ENCODE measurements around the gene DOK6. TPM values are rescaled to one million over a fixed set of nuclear protein-coding genes. Genes with fewer than 3 reads are reported as not detected.

DOK6 gene
- total RNA-seq, 1 donor: 3.6 TPM

GRCh38 chr18:69567813-69568488 lies 167.3 kb downstream of the DOK6 start:
- Histone ChIP-seq H2AFZ (ENCODE audit: low read length) (no peak overlapping the region), H3K4me2 (ENCODE audit: insufficient read depth, low read length) (no peak overlapping the region), H3K4me3 (ENCODE audit: insufficient read depth, low read length) (no peak overlapping the region), H3K4me1 (ENCODE audit: insufficient read depth, low read length) (no peaks in the 10 kb centered on the region), H3K36me3 (ENCODE audit: insufficient read depth, low read length) (no peaks in the 10 kb centered on the region), H4K20me1 (ENCODE audit: insufficient read depth, low read length) (no peaks in the 10 kb centered on the region), H3K79me2 (ENCODE audit: insufficient read depth, low read length) (no peaks in the 10 kb centered on the region), H3K27me3 (ENCODE audit: insufficient read depth, low read length) (no peaks in the 10 kb centered on the region), H3K27ac (ENCODE audit: low read depth, low read length) (no peak overlapping the region), H3K9me3 (ENCODE audit: low read depth, low read length) (no peaks in the 10 kb centered on the region)
- no peak for DNase-seq (ENCODE audit: insufficient read length, low spot score, missing footprints)
- no peak for TF ChIP-seq CTCF (IDR thresholded peaks at IDR 0.05; ENCODE audit: extremely low read depth, low read depth, low read length)

- Histone ChIP-seq H3K27me3 (ENCODE audit: insufficient read depth, low read length) (no peaks in the 10 kb centered on the region), H3K27ac (ENCODE audit: low read depth, low read length) (no peak overlapping the region), H2AFZ (ENCODE audit: low read length) (no peak overlapping the region), H3K4me3 (ENCODE audit: insufficient read depth, low read length) (no peak overlapping the region), H3K4me1 (ENCODE audit: insufficient read depth, low read length) (no peaks in the 10 kb centered on the region), H4K20me1 (ENCODE audit: insufficient read depth, low read length) (no peaks in the 10 kb centered on the region), H3K9me3 (ENCODE audit: low read depth, low read length) (no peaks in the 10 kb centered on the region), H3K36me3 (ENCODE audit: insufficient read depth, low read length) (no peaks in the 10 kb centered on the region), H3K4me2 (ENCODE audit: insufficient read depth, low read length) (no peak overlapping the region), H3K79me2 (ENCODE audit: insufficient read depth, low read length) (no peaks in the 10 kb centered on the region)
- TF ChIP-seq CTCF (IDR thresholded peaks at IDR 0.05; ENCODE audit: extremely low read depth, low read depth, low read length): no peak
- DNase-seq (ENCODE audit: insufficient read length, low spot score, missing footprints): no peak
Measured at GRCh38 chr18:69569133-69569532, 168.4 kb downstream of the DOK6 start.

- H3K9me3 ChIP-seq (ENCODE audit: low read depth, low read length): no peaks in the 10 kb centered on the region
- H3K4me1 ChIP-seq (ENCODE audit: insufficient read depth, low read length): no peaks in the 10 kb centered on the region
- TF ChIP-seq CTCF (IDR thresholded peaks at IDR 0.05; ENCODE audit: extremely low read depth, low read depth, low read length): no peak
- H4K20me1 ChIP-seq (ENCODE audit: insufficient read depth, low read length): no peaks in the 10 kb centered on the region
- no peak for DNase-seq (ENCODE audit: insufficient read length, low spot score, missing footprints)
- no peaks in the 10 kb centered on the region for H3K79me2 ChIP-seq (ENCODE audit: insufficient read depth, low read length)
- H3K27ac ChIP-seq (ENCODE audit: low read depth, low read length): no peak overlapping the region
- no peak overlapping the region for H3K4me3 ChIP-seq (ENCODE audit: insufficient read depth, low read length)
- H3K27me3 ChIP-seq (ENCODE audit: insufficient read depth, low read length): no peaks in the 10 kb centered on the region
- no peak overlapping the region for H3K4me2 ChIP-seq (ENCODE audit: insufficient read depth, low read length)
- no peak overlapping the region for H2AFZ ChIP-seq (ENCODE audit: low read length)
- no peaks in the 10 kb centered on the region for H3K36me3 ChIP-seq (ENCODE audit: insufficient read depth, low read length)
Measured at GRCh38 chr18:69574401-69574800, 173.7 kb downstream of the DOK6 start.

- no peaks in the 10 kb centered on the region for H3K27me3 ChIP-seq (ENCODE audit: insufficient read depth, low read length)
- H3K36me3 ChIP-seq (ENCODE audit: insufficient read depth, low read length): no peaks in the 10 kb centered on the region
- H4K20me1 ChIP-seq (ENCODE audit: insufficient read depth, low read length): no peaks in the 10 kb centered on the region
- H3K9me3 ChIP-seq (ENCODE audit: low read depth, low read length): no peaks in the 10 kb centered on the region
- H3K79me2 ChIP-seq (ENCODE audit: insufficient read depth, low read length): no peaks in the 10 kb centered on the region
- TF ChIP-seq CTCF (IDR thresholded peaks at IDR 0.05; ENCODE audit: extremely low read depth, low read depth, low read length): no peak
- H2AFZ ChIP-seq (ENCODE audit: low read length): peak overlapping the region; percentile 17
- no peak overlapping the region for H3K27ac ChIP-seq (ENCODE audit: low read depth, low read length)
- no peaks in the 10 kb centered on the region for H3K4me1 ChIP-seq (ENCODE audit: insufficient read depth, low read length)
- no peak overlapping the region for H3K4me2 ChIP-seq (ENCODE audit: insufficient read depth, low read length)
- DNase-seq (ENCODE audit: insufficient read length, low spot score, missing footprints): no peak
- no peak overlapping the region for H3K4me3 ChIP-seq (ENCODE audit: insufficient read depth, low read length)
Measured at GRCh38 chr18:69580107-69580506, 179.4 kb downstream of the DOK6 start.

Data from osteoblast (primary cell).